NCI-H345 (cell line): ENCODE measurements around the gene HSD17B4.
"Not testable (repeated sequence)": the region's sequence is repeated elsewhere in the genome, so short reads cannot be mapped to it uniquely, and the experiment has no call there.

ENCODE experiments used
- DNase-seq: peaks from one replicate; lab custom pipeline; 2025; lab: John Stamatoyannopoulos, UW

Gene HSD17B4, protein sequence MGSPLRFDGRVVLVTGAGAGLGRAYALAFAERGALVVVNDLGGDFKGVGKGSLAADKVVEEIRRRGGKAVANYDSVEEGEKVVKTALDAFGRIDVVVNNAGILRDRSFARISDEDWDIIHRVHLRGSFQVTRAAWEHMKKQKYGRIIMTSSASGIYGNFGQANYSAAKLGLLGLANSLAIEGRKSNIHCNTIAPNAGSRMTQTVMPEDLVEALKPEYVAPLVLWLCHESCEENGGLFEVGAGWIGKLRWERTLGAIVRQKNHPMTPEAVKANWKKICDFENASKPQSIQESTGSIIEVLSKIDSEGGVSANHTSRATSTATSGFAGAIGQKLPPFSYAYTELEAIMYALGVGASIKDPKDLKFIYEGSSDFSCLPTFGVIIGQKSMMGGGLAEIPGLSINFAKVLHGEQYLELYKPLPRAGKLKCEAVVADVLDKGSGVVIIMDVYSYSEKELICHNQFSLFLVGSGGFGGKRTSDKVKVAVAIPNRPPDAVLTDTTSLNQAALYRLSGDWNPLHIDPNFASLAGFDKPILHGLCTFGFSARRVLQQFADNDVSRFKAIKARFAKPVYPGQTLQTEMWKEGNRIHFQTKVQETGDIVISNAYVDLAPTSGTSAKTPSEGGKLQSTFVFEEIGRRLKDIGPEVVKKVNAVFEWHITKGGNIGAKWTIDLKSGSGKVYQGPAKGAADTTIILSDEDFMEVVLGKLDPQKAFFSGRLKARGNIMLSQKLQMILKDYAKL

DNA sequence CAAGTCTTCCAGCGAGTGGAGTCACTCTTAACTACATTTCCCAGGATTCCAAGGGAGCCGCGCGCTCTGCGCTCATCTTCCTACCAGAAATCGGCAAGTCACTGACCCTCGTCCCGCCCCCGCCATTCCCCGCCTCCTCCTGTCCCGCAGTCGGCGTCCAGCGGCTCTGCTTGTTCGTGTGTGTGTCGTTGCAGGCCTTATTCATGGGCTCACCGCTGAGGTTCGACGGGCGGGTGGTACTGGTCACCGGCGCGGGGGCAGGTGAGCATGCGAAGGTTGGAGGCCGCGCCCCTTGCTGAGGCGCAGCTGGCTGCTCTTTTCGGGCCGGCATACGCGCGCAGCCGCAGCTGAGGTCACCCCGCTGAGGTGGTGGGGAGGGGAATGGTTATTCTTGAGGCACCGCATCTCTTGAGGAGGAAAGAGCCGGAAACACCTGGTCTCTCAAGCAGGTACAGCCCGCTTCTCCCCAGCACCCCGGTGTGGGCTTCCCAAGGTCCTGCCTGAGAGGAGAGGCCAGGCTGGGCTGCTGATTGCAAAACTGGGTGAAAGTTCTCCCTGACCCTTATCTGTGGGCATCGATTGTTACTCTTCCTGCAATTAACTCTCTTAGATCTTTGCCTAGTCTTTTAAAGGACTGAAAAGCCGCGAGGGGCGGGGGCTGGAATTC is at the start of gene HSD17B4:
HSD17B4 (plus strand) TSS at position 125 of the 667 bp plus-strand sequence; CDS start at position 204, 79 bp downstream.
- DNase-seq = peak; percentile 89

DNA sequence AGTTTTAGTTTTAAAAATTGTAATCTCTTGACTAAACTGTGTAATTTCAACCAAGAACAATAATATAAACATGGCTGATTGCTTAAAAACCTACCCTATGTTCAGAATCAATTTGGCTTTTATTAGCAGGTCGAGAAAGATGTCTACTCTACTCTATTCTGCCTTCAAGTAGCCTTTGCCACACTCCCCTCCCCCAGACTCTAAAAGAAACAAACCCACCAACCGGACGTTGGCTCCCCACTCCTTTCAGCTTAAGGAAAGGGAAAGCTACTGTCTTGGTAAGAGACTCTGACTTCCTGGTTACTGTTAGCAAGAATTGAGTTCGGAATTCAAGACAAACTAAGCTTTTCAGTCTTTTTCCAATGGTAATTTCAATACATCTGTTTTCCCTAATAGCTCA is 49.7 kb upstream of the HSD17B4 start:
- DNase-seq = no peak

DNA sequence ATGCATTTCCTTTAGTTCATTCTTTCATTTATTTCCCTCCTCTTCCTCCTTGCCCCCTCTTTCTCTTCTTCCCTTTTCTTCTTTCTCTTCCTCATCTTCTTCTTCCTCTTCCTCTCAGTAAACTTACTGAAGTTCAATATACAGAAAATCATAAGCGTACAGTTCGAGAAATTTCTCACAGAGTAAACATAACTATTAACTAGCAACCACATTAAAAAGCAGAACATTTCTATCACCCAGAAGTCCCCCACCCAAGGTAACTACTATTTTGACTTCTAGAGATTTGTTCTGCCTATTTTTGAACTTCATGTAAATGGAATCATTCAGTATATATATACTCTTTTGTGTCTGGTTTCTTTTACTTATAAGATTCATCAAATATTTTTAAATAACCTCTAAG is 48.3 kb upstream of the HSD17B4 start:
- DNase-seq = no peak

DNA sequence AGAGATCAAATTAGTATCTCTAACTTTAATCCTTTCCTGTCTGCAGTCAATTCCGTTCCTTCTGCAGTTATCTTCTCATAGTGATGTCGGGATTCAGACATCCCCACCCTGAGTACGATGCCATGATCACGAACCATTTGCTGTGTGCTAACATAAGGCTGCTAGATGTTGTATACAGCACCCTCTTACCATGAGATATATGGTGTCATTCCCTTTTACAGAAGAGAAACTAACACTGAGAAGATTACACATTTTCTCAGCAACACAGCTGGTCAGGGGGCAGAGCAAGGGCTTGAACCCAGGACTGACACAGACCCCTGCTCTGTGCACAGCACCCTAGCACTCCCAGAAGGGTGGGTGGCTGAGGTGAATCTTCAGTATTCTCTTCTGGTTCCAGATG is 46.9 kb upstream of the HSD17B4 start:
- no peak for DNase-seq

DNA sequence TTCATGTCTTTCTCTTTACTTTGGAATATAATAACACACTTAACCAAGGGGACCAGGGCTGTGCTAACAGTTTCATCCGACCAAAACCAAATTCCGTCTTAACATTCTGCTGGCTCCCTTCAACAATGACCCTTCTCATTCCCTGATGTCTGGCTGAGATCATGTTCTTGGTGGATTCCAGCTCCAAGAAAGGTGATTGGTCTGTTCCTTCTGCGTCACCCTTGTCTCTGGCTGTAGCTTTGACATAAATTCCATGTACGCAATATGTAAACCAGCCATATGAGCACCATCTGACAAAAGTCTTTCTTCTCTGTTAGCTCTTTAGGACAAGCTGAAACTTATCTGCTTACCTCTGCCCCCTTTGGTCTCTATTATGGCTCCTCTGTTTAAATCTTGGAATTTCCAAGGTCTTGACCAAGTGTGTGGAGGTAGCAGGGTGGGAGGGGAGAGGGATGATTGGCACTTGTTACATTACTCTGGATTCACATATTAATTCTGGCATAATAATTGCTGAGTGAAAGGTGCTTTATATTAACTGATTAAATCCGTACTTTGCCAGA is 45.7 kb upstream of the HSD17B4 start:
- DNase-seq = no peak

DNA sequence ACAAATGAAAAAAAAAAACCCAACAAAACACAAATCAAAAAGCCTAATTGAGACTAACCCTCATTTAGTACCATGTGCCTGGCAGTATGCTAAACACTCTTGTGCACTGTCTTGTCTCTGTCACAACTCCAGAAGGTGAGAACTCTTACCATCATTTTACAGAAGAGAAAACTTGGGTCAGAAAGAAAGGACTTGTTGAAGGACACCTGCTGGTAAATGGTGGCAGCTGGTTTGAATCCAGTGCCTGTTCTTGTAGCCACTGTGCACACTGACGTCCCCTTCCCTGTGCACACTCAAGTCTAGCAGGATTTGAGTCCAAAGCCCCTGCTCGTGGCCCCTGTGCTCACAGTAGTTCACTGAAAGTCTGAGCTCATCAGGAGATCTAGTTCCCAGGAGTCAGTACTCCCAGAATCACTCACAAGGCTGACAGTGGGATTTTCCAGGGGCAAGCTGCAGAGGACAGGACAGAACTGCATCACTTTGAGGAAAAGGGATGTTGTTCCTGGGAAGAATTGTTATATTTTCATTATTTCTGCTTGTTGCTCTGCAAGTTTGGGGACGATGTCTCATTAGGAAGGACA is 43.0 kb upstream of the HSD17B4 start:
- no peak for DNase-seq

DNA sequence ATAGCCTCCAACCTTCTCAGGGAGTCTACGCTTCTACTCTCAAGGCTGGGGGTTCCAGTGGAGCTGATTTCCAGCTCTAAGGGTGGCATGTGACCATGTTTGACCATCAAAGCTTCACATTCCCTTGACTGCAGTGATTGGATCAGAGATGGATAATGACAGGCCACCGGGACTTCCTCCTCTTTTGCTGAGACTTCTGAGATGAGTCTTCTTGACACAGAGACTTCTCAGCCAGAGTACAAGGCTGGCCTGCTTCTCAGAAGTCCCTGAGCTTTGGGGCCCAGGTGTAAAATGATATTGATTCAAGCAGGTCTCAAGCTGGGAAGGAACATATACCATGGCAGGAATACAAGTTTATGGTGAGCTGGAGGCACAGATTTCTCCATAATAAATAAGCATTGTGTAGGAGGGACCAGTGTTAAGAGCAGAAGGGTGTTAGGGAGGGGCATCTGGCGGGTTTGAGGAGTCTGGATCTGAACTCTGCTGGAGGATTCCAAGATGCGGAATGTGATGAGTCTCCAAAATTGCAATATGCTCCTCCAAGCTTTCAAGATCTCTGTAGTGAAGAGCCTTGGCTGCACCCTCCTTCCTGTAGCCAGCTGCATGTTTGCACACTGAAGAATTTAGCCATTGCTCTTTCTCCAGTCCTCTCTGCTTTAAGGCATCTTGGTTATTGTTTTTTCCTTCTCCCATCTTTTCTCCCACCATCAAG is 41.7 kb upstream of the HSD17B4 start:
- DNase-seq = no peak

DNA sequence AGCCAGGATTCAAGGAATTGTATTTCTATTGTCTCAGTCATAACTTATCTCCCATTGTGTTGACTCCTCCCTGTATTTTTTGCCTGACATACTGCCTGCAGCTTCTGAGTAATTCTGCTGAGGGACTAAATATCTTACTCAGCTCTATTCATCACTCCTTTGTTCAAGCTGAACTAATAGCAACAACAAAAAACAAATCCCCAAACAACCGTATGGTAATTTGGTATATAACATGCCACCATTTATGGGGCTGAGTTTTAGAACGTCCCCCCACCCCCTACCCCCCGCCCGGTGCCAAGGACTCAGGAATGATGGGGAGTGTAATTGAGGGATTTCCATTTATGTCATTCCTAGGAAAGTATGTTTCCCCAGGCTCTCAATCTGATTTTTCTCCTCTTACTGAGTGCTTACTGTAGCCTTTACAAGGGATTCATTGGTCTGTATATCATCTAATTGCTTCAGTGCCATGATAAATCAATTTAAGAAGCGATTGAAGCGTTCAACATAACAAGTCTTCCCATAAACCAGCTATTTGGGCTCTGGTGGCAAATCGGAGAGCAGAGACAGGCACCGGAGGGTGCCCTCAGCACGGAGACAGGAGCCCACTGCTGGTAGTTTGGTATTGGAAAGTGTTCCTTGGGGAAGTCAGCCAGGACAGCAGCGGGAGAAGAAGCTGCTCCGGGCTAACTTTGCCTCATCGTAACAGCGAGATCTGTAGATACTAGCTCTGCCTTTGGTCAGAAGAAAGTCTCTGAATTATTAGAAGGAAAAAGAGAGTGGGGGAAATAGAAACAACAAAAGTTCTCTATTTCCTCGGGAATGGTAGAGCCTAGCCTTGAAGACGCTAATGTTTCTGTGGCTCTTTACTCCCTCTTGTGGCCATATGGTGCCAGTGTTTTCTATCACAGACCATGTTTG is 40.7 kb upstream of the HSD17B4 start:
- DNase-seq = peak; percentile 52

DNA sequence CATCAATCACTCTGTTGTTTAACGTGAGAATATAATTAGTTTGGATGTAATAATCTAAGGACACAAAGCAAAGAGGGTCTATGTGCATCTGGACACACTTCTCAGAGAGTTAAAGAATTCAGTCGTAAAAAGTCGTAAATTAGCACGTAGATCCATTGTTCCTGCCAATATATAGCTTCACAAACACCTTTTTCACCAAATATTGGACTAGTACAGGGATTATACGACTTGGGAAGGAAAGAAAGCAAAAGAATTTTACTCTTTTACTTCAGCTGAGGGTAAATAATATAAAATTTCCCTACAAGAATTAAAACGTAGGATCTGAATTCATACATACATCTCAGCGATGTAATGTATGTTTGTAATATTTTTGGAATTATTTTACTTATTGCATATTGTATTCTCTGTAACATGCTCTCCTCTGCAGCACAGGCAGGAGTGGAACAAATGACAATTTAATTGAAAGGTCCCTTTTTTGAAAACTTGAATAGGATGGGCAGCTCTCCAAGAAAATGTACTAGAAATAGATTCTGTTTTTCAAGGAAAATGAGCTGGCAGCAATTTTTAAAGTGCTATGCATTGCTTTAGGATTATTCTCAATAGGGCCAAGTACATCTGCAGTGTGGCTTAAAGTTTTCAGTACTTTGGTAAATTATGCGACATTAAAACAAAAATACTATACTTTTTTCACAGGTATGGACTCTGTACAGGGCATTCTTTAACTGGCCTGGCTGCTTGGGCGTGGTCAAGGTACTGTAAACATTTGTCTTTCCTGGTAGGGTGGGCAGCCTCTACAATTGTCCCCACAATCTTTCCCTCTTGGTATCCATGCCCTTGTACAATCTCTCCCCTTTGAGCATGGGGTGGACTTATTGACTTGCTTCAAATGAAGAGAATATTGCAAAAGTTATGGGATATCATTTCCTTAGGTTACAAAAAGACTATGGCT is 39.7 kb upstream of the HSD17B4 start:
- no peak for DNase-seq

DNA sequence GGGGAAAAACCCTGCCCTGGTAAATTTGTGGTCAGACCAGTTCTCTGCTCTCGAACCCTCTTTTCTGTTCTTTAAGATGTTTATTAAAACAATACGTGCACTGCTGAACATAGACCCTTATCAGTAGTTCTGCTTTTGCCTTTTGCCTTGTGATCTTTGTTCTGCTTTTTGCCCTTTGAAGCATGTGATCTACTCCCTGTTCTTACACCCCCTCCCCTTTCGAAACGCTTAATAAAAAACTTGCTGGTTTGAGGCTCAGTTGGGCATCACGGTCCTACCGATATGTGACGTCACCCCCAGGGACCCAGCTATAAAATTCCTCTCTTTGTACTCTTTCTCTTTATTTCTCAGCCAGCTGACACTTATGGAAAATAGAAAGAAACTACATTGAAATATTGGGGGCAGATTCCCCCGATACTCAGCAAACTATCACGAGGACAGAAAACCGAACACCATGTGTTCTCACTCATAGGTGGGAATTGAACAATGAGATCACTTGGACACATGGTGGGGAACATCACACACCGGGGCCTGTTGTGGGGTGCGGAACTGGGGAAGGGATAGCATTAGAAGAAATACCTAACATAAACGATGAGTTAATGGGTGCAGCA is 38.1 kb upstream of the HSD17B4 start:
- not testable (repeated sequence) for DNase-seq

DNA sequence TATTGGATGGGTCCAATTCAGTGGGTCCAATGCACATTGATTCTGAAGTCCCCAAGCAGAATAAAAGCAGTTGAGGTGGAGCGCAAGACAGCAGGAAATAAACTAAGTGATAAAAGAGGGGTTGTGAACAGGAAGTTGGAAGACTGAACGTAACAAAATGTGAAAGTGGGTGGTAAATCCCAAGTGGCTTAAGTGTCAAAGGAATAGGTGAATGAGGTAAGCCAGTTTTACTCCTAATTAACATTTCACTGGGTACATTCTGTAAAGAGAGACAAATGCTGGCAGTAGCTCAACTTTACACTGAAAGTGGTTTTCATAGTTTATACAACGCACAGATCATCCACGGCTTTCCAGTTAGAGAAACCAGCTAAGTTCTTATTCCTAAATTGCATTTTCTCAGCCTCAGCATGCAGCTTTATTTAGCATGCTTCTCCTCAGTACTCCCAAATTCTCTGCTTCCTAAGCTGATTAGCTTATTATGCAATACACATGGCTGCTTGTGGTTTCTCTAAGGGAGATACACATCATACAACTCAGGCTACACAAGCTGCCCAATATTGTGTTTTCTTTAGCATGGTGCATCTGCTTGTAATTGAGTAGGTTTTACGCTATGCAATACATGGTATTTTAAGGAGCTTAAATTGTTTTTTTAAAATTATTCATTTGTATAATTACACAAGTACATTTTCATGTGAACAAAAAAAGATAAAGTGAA is 34.2 kb upstream of the HSD17B4 start:
- no peak for DNase-seq

DNA sequence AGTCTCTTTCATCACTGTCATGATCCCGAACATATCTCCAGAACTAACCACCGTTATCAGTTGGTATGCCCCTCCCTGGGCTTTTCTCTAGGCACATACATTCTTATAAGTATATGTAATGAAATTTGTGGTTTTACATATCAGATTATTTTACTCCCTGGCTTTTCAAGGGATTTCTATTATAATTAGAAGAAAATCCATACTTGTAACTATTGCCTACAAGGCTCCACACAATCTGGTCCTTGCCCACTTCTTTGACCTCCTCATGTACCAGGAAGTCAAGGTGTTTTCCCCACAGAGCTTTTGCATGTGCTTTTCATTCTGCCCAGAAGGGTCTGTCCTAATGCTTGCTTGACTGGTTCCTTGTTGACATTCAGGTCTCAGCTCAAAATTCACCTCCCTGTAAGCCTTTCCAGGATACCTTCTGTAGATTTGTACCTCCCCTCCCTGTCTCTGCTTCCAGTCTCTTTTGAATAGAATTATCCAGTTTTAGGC is 33.6 kb upstream of the HSD17B4 start:
- DNase-seq = no peak

DNA sequence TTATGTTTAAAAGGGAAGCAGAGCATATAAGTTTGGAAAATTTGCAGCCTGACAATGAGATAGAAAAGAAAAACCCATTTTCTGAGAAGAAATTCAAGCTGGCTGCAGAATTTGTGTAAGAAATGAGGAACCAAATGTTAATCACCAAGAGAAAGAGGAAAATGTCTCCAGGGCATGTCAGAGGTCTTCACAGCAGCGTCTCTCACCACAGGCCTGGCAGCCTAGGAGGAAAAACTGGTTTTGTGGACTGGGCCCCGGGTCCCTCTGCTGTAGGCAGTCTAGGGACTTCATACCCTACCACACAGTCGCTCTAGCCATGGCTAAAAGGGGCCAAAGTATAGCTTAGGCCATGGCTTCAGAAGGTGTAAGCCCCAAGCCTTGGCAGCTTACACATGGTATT is 32.1 kb upstream of the HSD17B4 start:
- no peak for DNase-seq

DNA sequence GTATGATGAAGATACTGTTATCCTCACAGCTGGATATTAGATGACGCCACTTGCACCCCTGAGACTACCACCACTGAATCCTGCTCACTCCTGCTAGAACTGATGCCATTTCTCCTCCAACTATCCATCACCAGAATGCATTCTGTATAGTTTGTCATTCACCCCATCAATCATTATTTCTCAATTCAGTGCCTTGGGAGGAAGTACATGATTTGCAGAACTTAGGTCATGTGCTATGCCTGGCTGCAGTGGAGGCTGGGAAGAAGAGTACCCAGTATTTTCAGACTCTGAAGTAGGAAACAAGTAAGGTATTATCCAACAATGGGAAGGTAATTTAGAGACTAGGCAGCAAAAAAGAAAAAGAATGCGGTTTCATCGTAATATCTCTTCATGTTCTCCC is 26.2 kb upstream of the HSD17B4 start:
- DNase-seq = no peak

DNA sequence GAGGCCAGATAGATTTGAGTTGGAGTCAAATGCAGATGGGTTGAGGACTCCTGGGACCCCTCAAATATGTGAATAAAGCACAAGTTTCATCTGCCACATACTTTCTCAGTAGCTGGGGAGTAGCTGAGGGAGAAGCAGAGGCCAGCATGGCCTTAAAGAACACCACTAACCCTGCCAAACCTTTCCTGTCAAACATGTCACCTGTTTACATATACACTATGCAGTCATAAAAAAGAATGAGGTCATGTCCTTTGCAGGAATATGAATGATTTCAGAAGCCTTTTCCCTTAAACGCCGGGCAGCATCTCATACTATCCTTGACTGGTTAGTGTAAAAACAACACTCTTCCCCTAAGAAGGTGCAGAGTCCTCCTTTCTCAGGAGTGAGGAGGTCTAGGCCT is 25.2 kb upstream of the HSD17B4 start:
- DNase-seq = no peak

DNA sequence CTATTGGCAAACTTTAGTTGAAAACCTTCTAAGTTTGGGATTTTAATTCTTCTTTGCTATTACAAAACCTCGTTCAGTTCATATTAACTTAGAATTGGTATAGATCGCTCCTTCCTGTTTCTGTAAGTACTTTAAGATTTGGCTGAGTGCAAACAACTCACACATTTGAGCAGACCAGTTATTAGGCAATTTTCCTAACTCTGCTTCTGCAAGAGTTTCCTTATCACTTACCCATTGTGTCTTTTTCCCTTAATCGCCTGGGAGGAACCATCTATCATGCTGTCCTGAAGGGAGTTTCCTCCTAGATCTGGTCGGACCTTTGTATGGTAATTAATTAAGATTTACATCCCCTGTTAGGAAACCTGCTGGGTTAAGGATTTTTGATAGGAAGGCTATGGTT is 24.7 kb upstream of the HSD17B4 start:
- not testable (repeated sequence) for DNase-seq

DNA sequence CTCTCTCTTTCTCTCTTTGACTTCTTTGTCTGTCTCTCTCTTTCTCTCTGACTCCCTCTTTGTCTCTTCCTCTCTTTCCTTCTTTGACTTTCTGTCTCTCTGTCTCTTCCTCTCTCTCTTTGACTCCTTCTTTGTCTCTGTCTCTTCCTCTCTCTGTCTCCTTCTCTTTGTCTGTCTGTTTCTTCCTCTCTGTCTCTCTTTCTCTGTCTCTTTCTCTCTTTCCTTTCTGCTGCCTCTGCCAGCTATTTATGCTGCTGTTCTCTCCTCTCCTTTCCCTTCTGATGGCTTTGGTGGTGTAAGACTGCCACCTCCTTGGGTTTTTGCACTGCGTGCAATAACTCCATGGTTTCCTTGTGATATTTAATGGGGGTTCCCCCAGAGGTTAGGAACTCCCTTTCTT is 24.1 kb upstream of the HSD17B4 start:
- not testable (repeated sequence) for DNase-seq

DNA sequence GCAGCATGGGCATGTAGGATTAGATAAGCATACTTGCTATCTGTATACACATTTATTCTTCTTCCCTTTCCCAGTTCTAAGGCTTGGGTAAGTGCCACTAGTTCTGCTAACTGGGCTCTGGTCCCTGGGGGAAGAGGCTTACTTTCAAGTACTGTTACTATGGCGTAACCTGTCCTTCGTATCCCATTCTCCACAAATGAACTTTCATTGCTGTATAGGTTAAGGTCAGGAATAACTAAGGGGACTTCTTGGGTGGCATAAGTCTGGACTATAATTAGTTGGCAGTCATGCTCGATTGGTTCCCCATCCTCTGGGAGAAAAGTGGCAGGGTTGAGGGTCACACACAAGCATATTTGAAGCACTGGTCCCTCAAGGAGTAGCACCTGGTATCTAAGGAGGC is 23.7 kb upstream of the HSD17B4 start:
- not testable (repeated sequence) for DNase-seq
